Measurements from ENCODE around the gene NMUR2. TPM values are rescaled to one million over a fixed set of nuclear protein-coding genes. Genes with fewer than 3 reads are reported as not detected.

NMUR2 gene
- total RNA-seq, 3 donors from 2014 or later (not counting 1 experiment from before 2014, with no cell fraction given) = not detected

- TF ChIP-seq CTCF (IDR thresholded peaks at IDR 0.05) = no peak
- no peak overlapping the region for H3K4me3 ChIP-seq (ENCODE audit: low read length)
- H3K9me3 ChIP-seq (ENCODE audit: control insufficient read depth, insufficient read depth, low read length) = no peaks in the 10 kb centered on the region
- no peaks in the 10 kb centered on the region for H3K27me3 ChIP-seq (ENCODE audit: control insufficient read depth, insufficient read depth, low read length)
- no peaks in the 10 kb centered on the region for H3K36me3 ChIP-seq (ENCODE audit: control insufficient read depth, insufficient read depth, low read length)
- H3K36me3 Mint-ChIP-seq = no peaks in the 10 kb centered on the region
- DNase-seq = no peak
- no peaks in the 10 kb centered on the region for H3K9me3 Mint-ChIP-seq
- no peak overlapping the region for H3K27ac Mint-ChIP-seq
- no peak overlapping the region for H3K4me3 Mint-ChIP-seq
- ATAC-seq = no peak
- peaks cover 2 to 25% of the 10 kb centered on the region in 2 donors for H3K27me3 Mint-ChIP-seq (ENCODE audit: low read depth in 2 of 2)
- intact Hi-C loops (cut with micrococcal nuclease) = no loop called here
- H3K4me1 ChIP-seq (ENCODE audit: control insufficient read depth, insufficient read depth, low read length) = no peaks in the 10 kb centered on the region
- WGBS (ENCODE audit: insufficient coverage) = no CpG with 5 or more reads among the region's 2 CpGs
- H3K4me1 Mint-ChIP-seq = peaks cover 0 to 9% of the 10 kb centered on the region in 2 donors
- no peak overlapping the region for H3K27ac ChIP-seq (ENCODE audit: low read length)
These were observed 2.0 kb downstream of the NMUR2 start for GRCh38 chr5:152403046-152403445.

GRCh38 chr5:152400846-152401245 lies 4.2 kb downstream of the NMUR2 start:
- peaks cover 0 to 9% of the 10 kb centered on the region in 2 donors for H3K4me1 Mint-ChIP-seq
- ATAC-seq (no peak), DNase-seq (no peak)
- peaks cover 2 to 25% of the 10 kb centered on the region in 2 donors for H3K27me3 Mint-ChIP-seq (ENCODE audit: low read depth in 2 of 2)
- H3K27me3 ChIP-seq (ENCODE audit: control insufficient read depth, insufficient read depth, low read length) = no peaks in the 10 kb centered on the region
- no CpG with 5 or more reads among the region's 2 CpGs for WGBS (ENCODE audit: insufficient coverage)
- intact Hi-C loops (cut with micrococcal nuclease) = no loop called here
- no peak for TF ChIP-seq CTCF (IDR thresholded peaks at IDR 0.05)
- H3K4me3 Mint-ChIP-seq = no peak overlapping the region
- H3K36me3 Mint-ChIP-seq = no peaks in the 10 kb centered on the region
- H3K36me3 ChIP-seq (ENCODE audit: control insufficient read depth, insufficient read depth, low read length) = no peaks in the 10 kb centered on the region
- no peaks in the 10 kb centered on the region for H3K4me1 ChIP-seq (ENCODE audit: control insufficient read depth, insufficient read depth, low read length)
- H3K4me3 ChIP-seq (ENCODE audit: low read length) = no peak overlapping the region
- H3K27ac ChIP-seq (ENCODE audit: low read length) = no peak overlapping the region
- H3K9me3 ChIP-seq (ENCODE audit: control insufficient read depth, insufficient read depth, low read length) = no peaks in the 10 kb centered on the region
- no peaks in the 10 kb centered on the region for H3K9me3 Mint-ChIP-seq
- H3K27ac Mint-ChIP-seq = no peak overlapping the region

GRCh38 chr5:152397581-152397980 lies 7.5 kb downstream of the NMUR2 start:
- Histone ChIP-seq H3K36me3 (ENCODE audit: control insufficient read depth, insufficient read depth, low read length) (no peaks in the 10 kb centered on the region), H3K4me1 (ENCODE audit: control insufficient read depth, insufficient read depth, low read length) (no peaks in the 10 kb centered on the region), H3K27me3 (ENCODE audit: control insufficient read depth, insufficient read depth, low read length) (no peaks in the 10 kb centered on the region), H3K4me3 (ENCODE audit: low read length) (no peak overlapping the region), H3K27ac (ENCODE audit: low read length) (no peak overlapping the region), H3K9me3 (ENCODE audit: control insufficient read depth, insufficient read depth, low read length) (no peaks in the 10 kb centered on the region)
- 67% methylated on average over 1 of the region's 1 CpG for WGBS (ENCODE audit: insufficient coverage)
- DNase-seq = no peak
- Mint-ChIP-seq H3K4me3 (no peak overlapping the region), H3K9me3 (peaks cover 0 to 2% of the 10 kb centered on the region in 2 donors), H3K36me3 (no peaks in the 10 kb centered on the region), H3K4me1 (no peaks in the 10 kb centered on the region), H3K27me3 (ENCODE audit: low read depth in 2 of 2) (peaks cover 0 to 19% of the 10 kb centered on the region in 2 donors), H3K27ac (no peak overlapping the region)
- intact Hi-C loops (cut with micrococcal nuclease) = no loop called here
- no peak for TF ChIP-seq CTCF (IDR thresholded peaks at IDR 0.05)
- no peak for ATAC-seq

GRCh38 chr5:152393441-152393840 lies 11.6 kb downstream of the NMUR2 start:
- Mint-ChIP-seq H3K27ac (no peak overlapping the region), H3K4me3 (no peak overlapping the region), H3K27me3 (ENCODE audit: low read depth in 2 of 2) (no peaks in the 10 kb centered on the region), H3K9me3 (peaks cover 2 to 6% of the 10 kb centered on the region in 2 donors), H3K4me1 (no peaks in the 10 kb centered on the region), H3K36me3 (no peaks in the 10 kb centered on the region)
- Histone ChIP-seq H3K4me3 (ENCODE audit: low read length) (no peak overlapping the region), H3K36me3 (ENCODE audit: control insufficient read depth, insufficient read depth, low read length) (no peaks in the 10 kb centered on the region), H3K9me3 (ENCODE audit: control insufficient read depth, insufficient read depth, low read length) (no peaks in the 10 kb centered on the region), H3K27me3 (ENCODE audit: control insufficient read depth, insufficient read depth, low read length) (no peaks in the 10 kb centered on the region), H3K4me1 (ENCODE audit: control insufficient read depth, insufficient read depth, low read length) (no peaks in the 10 kb centered on the region), H3K27ac (ENCODE audit: low read length) (no peak overlapping the region)
- no peak for TF ChIP-seq CTCF (IDR thresholded peaks at IDR 0.05)
- no peak for ATAC-seq
- intact Hi-C loops (cut with micrococcal nuclease) = no loop called here
- DNase-seq = no peak

All from natural killer cell (primary cell).